PC-9 (cell line): ENCODE measurements around the gene MMP15.

Experiments used
- CTCF ChIP-seq: fragments of 200-600 bp; sonication (generic); conservative IDR thresholded peaks from 2 replicates; pipeline ENCODE4 v1.6.1; 2017; ENCODE audit warnings: mixed run types, antibody characterized with exemption, mild to moderate bottlenecking, moderate library complexity
- EZH2 ChIP-seq: fragments of 200-600 bp; sonication (generic); IDR thresholded peaks from 2 replicates; pipeline ENCODE4 v1.8.0; 2017; ENCODE audit warnings: antibody characterized with exemption, low read depth

GRCh38 chr16:58047557-58048348, 22.2 kb downstream of the MMP15 start:
- no peak for TF ChIP-seq CTCF
- no peak for TF ChIP-seq EZH2
